ENCODE measurements around the gene CDH15. TPM values are rescaled to one million over a fixed set of nuclear protein-coding genes. Genes with fewer than 3 reads are reported as not detected.

The CDH15 gene
- total and polyA plus RNA-seq, 9 of the 15 experiments (the other 6 are each of a cell fraction or from before 2014, with no cell fraction given) = 0.07 to 0.18 TPM; not detected in 7

DNA sequence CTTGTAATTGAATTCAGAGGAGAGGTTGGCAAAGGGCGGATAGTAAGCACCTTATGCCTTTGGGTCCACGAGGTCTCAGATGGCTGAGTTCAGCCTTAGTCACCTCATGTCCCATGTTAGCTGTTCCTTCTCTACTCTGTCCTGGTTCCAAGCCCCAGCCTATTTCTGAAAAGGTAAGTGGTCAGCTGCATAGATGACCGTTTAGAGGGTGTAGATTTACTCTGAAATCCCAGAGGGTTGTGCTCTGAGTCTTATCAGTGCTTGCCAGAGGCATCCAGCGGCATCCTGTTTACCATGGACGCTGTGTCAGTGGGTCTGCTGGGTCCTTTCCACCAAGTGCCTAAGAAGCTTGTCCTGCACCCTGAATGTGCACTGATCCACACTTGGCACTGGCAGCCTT is 47.8 kb downstream of the CDH15 start (continued):
- TF ChIP-seq, protein P1, sequence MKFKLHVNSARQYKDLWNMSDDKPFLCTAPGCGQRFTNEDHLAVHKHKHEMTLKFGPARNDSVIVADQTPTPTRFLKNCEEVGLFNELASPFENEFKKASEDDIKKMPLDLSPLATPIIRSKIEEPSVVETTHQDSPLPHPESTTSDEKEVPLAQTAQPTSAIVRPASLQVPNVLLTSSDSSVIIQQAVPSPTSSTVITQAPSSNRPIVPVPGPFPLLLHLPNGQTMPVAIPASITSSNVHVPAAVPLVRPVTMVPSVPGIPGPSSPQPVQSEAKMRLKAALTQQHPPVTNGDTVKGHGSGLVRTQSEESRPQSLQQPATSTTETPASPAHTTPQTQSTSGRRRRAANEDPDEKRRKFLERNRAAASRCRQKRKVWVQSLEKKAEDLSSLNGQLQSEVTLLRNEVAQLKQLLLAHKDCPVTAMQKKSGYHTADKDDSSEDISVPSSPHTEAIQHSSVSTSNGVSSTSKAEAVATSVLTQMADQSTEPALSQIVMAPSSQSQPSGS (CRISPR knock-in tag; IDR thresholded peaks at IDR 0.05) = no peak
- TF ChIP-seq NFRKB (IDR thresholded peaks at IDR 0.05; ENCODE audit: low read depth) (no peak; the same call in 1 of the 2 replicates), HDAC8 (tag; IDR thresholded peaks at IDR 0.05) (no peak), MED1 (CRISPR knock-in tag; IDR thresholded peaks at IDR 0.05; ENCODE audit: borderline replicate concordance) (no peak), KAT8 (IDR thresholded peaks at IDR 0.05; ENCODE audit: low read depth) (no peak), CREM (IDR thresholded peaks at IDR 0.05; ENCODE audit: low read depth) (no peak), MAFG (tag; conservative IDR thresholded peaks at IDR 0.05) (no peak), ZNF133 (CRISPR knock-in tag; IDR thresholded peaks at IDR 0.05) (no peak), CTBP1 (IDR thresholded peaks at IDR 0.05; ENCODE audit: borderline replicate concordance) (peak; percentile 48; the same call in 1 of the 2 replicates), SIX5 (IDR thresholded peaks at IDR 0.05; ENCODE audit: borderline replicate concordance in 1 of 2, insufficient read depth in 1 of 2, low read depth in 1 of 2, low read length in 2 of 2) (no peak), HDAC1 (IDR thresholded peaks at IDR 0.05) (peak in 1 of 2 experiments; percentile 68; a peak in 2 of 4 replicates), HNRNPLL (IDR thresholded peaks at IDR 0.05; ENCODE audit: low read depth, low read length, poor library complexity, severe bottlenecking) (no peak), RNF2 (IDR thresholded peaks at IDR 0.05) (peak; percentile 27; the same call in 1 of the 2 replicates), POLR2A (conservative IDR thresholded peaks at IDR 0.05) (0 out of 2 replicates have a peak, but pooled peaks have one; percentile 33), EHMT2 (IDR thresholded peaks at IDR 0.05) (no peak), POLR2AphosphoS5 (IDR thresholded peaks at IDR 0.05; ENCODE audit: control insufficient read depth, insufficient read depth, low read depth, low read length) (peak; percentile 61; the same call in 1 of the 2 replicates), NR2F6 (CRISPR knock-in tag; IDR thresholded peaks at IDR 0.05) (no peak), RBFOX2 (IDR thresholded peaks at IDR 0.05; ENCODE audit: low read depth, low read length) (no peak), ELF2 (CRISPR knock-in tag; IDR thresholded peaks at IDR 0.05) (no peak), RAD21 (CRISPR knock-in tag; conservative IDR thresholded peaks at IDR 0.05 in 1 of 2, IDR thresholded peaks at IDR 0.05 in 1 of 2) (0 out of 4 replicates have a peak, but pooled peaks of 1 of the 2 experiments have one; percentile 18)
- TF ChIP-seq, protein P2, sequence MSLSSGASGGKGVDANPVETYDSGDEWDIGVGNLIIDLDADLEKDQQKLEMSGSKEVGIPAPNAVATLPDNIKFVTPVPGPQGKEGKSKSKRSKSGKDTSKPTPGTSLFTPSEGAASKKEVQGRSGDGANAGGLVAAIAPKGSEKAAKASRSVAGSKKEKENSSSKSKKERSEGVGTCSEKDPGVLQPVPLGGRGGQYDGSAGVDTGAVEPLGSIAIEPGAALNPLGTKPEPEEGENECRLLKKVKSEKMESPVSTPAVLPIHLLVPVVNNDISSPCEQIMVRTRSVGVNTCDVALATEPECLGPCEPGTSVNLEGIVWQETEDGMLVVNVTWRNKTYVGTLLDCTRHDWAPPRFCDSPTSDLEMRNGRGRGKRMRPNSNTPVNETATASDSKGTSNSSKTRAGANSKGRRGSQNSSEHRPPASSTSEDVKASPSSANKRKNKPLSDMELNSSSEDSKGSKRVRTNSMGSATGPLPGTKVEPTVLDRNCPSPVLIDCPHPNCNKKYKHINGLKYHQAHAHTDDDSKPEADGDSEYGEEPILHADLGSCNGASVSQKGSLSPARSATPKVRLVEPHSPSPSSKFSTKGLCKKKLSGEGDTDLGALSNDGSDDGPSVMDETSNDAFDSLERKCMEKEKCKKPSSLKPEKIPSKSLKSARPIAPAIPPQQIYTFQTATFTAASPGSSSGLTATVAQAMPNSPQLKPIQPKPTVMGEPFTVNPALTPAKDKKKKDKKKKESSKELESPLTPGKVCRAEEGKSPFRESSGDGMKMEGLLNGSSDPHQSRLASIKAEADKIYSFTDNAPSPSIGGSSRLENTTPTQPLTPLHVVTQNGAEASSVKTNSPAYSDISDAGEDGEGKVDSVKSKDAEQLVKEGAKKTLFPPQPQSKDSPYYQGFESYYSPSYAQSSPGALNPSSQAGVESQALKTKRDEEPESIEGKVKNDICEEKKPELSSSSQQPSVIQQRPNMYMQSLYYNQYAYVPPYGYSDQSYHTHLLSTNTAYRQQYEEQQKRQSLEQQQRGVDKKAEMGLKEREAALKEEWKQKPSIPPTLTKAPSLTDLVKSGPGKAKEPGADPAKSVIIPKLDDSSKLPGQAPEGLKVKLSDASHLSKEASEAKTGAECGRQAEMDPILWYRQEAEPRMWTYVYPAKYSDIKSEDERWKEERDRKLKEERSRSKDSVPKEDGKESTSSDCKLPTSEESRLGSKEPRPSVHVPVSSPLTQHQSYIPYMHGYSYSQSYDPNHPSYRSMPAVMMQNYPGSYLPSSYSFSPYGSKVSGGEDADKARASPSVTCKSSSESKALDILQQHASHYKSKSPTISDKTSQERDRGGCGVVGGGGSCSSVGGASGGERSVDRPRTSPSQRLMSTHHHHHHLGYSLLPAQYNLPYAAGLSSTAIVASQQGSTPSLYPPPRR (CRISPR knock-in tag; IDR thresholded peaks at IDR 0.05; ENCODE audit: borderline replicate concordance) = no peak
- TF ChIP-seq, protein P3, sequence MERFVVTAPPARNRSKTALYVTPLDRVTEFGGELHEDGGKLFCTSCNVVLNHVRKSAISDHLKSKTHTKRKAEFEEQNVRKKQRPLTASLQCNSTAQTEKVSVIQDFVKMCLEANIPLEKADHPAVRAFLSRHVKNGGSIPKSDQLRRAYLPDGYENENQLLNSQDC (CRISPR knock-in tag; IDR thresholded peaks at IDR 0.05) = no peak
- TF ChIP-seq, protein P4, sequence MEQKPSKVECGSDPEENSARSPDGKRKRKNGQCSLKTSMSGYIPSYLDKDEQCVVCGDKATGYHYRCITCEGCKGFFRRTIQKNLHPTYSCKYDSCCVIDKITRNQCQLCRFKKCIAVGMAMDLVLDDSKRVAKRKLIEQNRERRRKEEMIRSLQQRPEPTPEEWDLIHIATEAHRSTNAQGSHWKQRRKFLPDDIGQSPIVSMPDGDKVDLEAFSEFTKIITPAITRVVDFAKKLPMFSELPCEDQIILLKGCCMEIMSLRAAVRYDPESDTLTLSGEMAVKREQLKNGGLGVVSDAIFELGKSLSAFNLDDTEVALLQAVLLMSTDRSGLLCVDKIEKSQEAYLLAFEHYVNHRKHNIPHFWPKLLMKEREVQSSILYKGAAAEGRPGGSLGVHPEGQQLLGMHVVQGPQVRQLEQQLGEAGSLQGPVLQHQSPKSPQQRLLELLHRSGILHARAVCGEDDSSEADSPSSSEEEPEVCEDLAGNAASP (IDR thresholded peaks at IDR 0.05) = no peak

Data from K562 (cell line).